AG10803 (cell line): ENCODE data around the gene SNX9.
"Not testable (repeated sequence)": the region's sequence is repeated elsewhere in the genome, so short reads cannot be mapped to it uniquely, and the experiment has no call there.

Experiments used
- DNase-seq: peaks from one replicate; pipeline ENCODE4 v3.0.0; 2010; ENCODE audit warnings: low read depth
- H3K4me3 ChIP-seq: 2 replicates; pipeline ENCODE4 v1.5.1; 2011; ENCODE audit warnings: mild to moderate bottlenecking, low read length, control low read depth
- CTCF ChIP-seq: conservative IDR thresholded peaks from 2 replicates; pipeline ENCODE4 v1.5.1; 2011; ENCODE audit warnings: mild to moderate bottlenecking, low read length, control low read depth, inconsistent platforms

Gene SNX9

GRCh38 chr6:157943249-157943963 is 120.4 kb downstream of the SNX9 start:
- H3K4me3 ChIP-seq = no peak overlapping the region
- no peak for TF ChIP-seq CTCF
- no peak for DNase-seq

DNA sequence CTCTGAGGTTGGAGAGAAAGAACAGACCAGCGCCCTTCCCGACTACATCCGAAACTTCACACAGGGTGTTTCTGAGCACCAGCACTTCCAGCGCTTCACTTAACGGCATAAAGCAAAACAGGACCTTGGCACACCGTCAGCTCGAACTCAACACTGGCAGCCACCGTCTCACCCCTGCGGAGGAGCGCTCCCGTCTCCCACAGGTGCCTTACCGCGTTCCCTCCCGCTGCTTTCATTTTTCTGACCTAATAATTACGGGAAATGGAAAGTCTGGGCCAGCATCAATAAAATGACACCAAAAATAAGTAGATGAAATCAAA is 120.9 kb downstream of the SNX9 start:
- TF ChIP-seq CTCF = no peak
- no peak for DNase-seq
- H3K4me3 ChIP-seq = no peak overlapping the region

DNA sequence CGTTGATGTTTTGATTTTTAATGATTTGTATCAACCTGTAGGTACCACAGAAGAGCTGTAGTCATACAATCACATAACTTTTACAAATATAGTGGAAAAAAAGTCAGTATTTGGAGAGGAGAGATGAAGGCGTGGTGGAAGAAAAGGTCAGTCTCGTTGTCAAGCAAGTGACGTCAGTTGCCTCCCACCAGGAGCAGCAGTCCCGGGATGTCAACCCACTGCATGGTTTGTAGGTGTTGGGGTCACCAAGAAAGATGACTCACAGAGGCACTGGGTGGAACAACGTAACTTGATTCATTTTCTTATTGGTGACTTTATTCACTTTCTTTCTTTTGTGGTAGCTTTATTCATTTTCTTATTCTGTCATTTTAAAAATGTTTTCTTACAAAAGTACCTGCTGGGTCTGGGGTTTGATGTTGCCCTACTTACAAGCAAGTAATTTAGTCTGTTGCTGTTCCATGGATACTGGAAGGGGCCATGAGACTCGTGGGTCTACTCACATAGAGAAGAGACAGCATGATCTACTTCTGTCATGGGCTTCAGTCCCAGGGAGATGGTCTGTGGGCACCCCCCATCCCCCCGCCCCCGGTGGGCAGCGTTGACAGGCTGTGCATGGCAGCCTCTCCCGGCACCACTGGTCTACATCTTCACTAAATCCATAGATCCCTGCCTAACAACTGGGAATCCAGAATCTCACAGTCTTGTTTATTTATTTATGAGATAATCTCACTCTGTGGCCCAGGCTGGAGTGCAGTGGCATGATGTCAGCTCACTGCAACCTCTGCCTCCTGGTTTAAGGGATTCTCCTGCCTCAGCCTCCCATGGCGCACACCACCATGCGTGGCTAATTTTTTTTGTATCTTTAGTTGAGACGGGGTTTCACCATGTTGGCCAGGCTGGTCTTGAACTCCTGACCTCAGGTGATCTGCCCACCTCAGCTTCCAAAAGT is 122.2 kb downstream of the SNX9 start:
- no peak for DNase-seq
- no peak for TF ChIP-seq CTCF
- no peak overlapping the region for H3K4me3 ChIP-seq

GRCh38 chr6:157946053-157946617 is 123.1 kb downstream of the SNX9 start:
- no peak overlapping the region for H3K4me3 ChIP-seq
- no peak for DNase-seq
- no peak for TF ChIP-seq CTCF

- peak; percentile 22 for DNase-seq
- H3K4me3 ChIP-seq = no peak overlapping the region
- peak; percentile 47 for TF ChIP-seq CTCF
Measured at GRCh38 chr6:157946865-157947532, 124.0 kb downstream of the SNX9 start.

GRCh38 chr6:157950899-157951298 is 127.9 kb downstream of the SNX9 start:
- H3K4me3 ChIP-seq, DNase-seq: not testable (repeated sequence)

- no peak overlapping the region for H3K4me3 ChIP-seq
- no peak for DNase-seq
- no peak for TF ChIP-seq CTCF
Measured at GRCh38 chr6:157951828-157952227, 128.8 kb downstream of the SNX9 start.
